PC-9 (cell line): ENCODE data around the gene CKMT2. TPM values are rescaled to one million over a fixed set of nuclear protein-coding genes. Genes with fewer than 3 reads are reported as not detected.
"Not testable (repeated sequence)": the region's sequence is repeated elsewhere in the genome, so short reads cannot be mapped to it uniquely, and the experiment has no call there.

Experiments used
- BruUV-seq: library from RNA; stranded (reverse); fragments of 400-500 nt; replicated peaks from 2 replicates; lab custom pipeline; 2021; lab: Mats Ljungman, UMichigan
- CTCF ChIA-PET: fragments of 300-600 bp; sonication (Branson Sonifier 250); formaldehyde crosslinking; loops from one replicate; lab custom pipeline; 2022; ENCODE audit warnings: antibody characterized with exemption; lab: Charles Lee
- POLR2A ChIA-PET: fragments of 300-600 bp; sonication (Branson Sonifier 250); formaldehyde crosslinking; loops from one replicate; lab custom pipeline; 2022; ENCODE audit warnings: antibody characterized with exemption; ENCODE audit not compliant: unreplicated experiment; lab: Charles Lee
- DNase-seq, 2 experiments: peaks; one replicate each; pipeline versions ENCODE4 v3.0.0 to v3.0.0-alpha.2; 2015 to 2022; ENCODE audit warnings: mixed read lengths in 1 of 2
- H2AFZ ChIP-seq: fragments of 200-600 bp; sonication (generic); 2 replicates; pipeline ENCODE4 v1.8.1; 2017; ENCODE audit warnings: antibody characterized with exemption
- H3F3A ChIP-seq: fragments of 200-600 bp; sonication (generic); 2 replicates; pipeline ENCODE4 v1.8.1; 2017; ENCODE audit warnings: antibody characterized with exemption, mild to moderate bottlenecking, low read depth; ENCODE audit not compliant: insufficient read depth
- H3K27ac ChIP-seq: fragments of 200-600 bp; sonication (generic); 2 replicates; pipeline ENCODE4 v1.6.1; 2016; ENCODE audit warnings: mixed run types
- H3K27me3 ChIP-seq: fragments of 200-600 bp; sonication (generic); 2 replicates; pipeline ENCODE4 v1.6.1; 2016; ENCODE audit warnings: low read depth, mixed run types; ENCODE audit not compliant: insufficient read depth
- H3K36me3 ChIP-seq: fragments of 200-600 bp; sonication (generic); 2 replicates; pipeline ENCODE4 v1.6.1; 2016; ENCODE audit warnings: low read depth, mixed run types
- H3K4me1 ChIP-seq: fragments of 200-600 bp; sonication (generic); replicated peaks from 2 replicates; pipeline ENCODE4 v1.6.1; 2016; ENCODE audit warnings: mixed run types; ENCODE audit not compliant: insufficient read depth
- H3K4me2 ChIP-seq: fragments of 200-600 bp; sonication (generic); 2 replicates; pipeline ENCODE4 v1.6.1; 2017; ENCODE audit warnings: mixed run types
- H3K4me3 ChIP-seq: fragments of 200-600 bp; sonication (generic); 2 replicates; pipeline ENCODE4 v1.6.1; 2016; ENCODE audit warnings: mixed run types
- H3K79me2 ChIP-seq: fragments of 200-600 bp; sonication (generic); 2 replicates; pipeline ENCODE4 v1.6.1; 2017; ENCODE audit warnings: low read depth, mixed run types
- H3K9me2 ChIP-seq: fragments of 200-600 bp; sonication (generic); 2 replicates; pipeline ENCODE4 v1.8.1; 2017; ENCODE audit warnings: mild to moderate bottlenecking; ENCODE audit not compliant: insufficient read depth
- H3K9me3 ChIP-seq: fragments of 200-600 bp; sonication (generic); 2 replicates; pipeline ENCODE4 v1.8.1; 2016; ENCODE audit warnings: low read depth; ENCODE audit not compliant: insufficient read depth
- H4K20me1 ChIP-seq: fragments of 200-600 bp; sonication (generic); 2 replicates; pipeline ENCODE4 v1.8.1; 2017; ENCODE audit not compliant: insufficient read depth
- CTCF ChIP-seq: fragments of 200-600 bp; sonication (generic); conservative IDR thresholded peaks from 2 replicates; pipeline ENCODE4 v1.6.1; 2017; ENCODE audit warnings: mixed run types, antibody characterized with exemption, mild to moderate bottlenecking, moderate library complexity
- EZH2 ChIP-seq: fragments of 200-600 bp; sonication (generic); IDR thresholded peaks from 2 replicates; pipeline ENCODE4 v1.8.0; 2017; ENCODE audit warnings: antibody characterized with exemption, low read depth
- intact Hi-C: fragments of 100-400 bp; cut with micrococcal nuclease; formaldehyde crosslinking; loops from one replicate; pipeline ENCODE4 v1.10.0; 2022; ENCODE audit not compliant: unreplicated experiment
- total RNA-seq: library from RNA; stranded (reverse); gene quantifications from 2 replicates; pipeline ENCODE4 v1.2.3, GENCODE V29; 2021

The CKMT2 gene
- total RNA-seq, 1 experiment from 2014 or later: not detected

DNA sequence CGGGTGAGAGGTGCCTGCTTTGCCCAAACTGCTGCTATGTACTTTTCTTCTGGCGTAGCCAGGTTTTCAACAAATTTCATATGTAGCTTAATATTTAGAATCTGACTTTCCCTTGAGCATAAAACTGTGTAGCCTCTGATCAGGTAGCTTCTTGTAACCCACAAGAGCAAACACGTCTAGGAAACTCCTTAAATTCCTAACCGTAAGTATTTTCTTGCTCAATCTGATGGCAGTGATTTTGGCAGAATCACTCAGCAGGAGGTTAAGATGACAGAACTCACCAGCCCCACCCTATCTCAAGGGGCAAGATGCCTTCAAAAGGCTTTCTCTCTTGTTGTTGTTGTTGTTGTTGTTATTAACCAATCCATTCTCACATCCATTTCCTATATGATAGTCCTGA lies 20.8 kb downstream of the CKMT2 start:
- no peaks in the 10 kb centered on the region for H3K36me3 ChIP-seq
- BruUV-seq: no TSS peak
- CTCF ChIA-PET: no interaction called here
- no peak for DNase-seq
- no peaks in the 10 kb centered on the region; the same call in 1 of the 2 replicates for H3F3A ChIP-seq
- POLR2A ChIA-PET: no interaction called here
- H3K9me2 ChIP-seq: no peaks in the 10 kb centered on the region
- H2AFZ ChIP-seq: no peak overlapping the region
- peaks cover 19% of the 10 kb centered on the region; the same call in 1 of the 2 replicates for H3K4me1 ChIP-seq
- no peaks in the 10 kb centered on the region for H3K9me3 ChIP-seq
- H4K20me1 ChIP-seq: no peaks in the 10 kb centered on the region; the same call in 1 of the 2 replicates
- no peak overlapping the region for H3K4me2 ChIP-seq
- H3K27me3 ChIP-seq: no peaks in the 10 kb centered on the region
- no peaks in the 10 kb centered on the region for H3K79me2 ChIP-seq
- TF ChIP-seq CTCF (no peak), EZH2 (no peak)
- no peak overlapping the region for H3K27ac ChIP-seq
- H3K4me3 ChIP-seq: no peak overlapping the region
- intact Hi-C loops: no loop called here

DNA sequence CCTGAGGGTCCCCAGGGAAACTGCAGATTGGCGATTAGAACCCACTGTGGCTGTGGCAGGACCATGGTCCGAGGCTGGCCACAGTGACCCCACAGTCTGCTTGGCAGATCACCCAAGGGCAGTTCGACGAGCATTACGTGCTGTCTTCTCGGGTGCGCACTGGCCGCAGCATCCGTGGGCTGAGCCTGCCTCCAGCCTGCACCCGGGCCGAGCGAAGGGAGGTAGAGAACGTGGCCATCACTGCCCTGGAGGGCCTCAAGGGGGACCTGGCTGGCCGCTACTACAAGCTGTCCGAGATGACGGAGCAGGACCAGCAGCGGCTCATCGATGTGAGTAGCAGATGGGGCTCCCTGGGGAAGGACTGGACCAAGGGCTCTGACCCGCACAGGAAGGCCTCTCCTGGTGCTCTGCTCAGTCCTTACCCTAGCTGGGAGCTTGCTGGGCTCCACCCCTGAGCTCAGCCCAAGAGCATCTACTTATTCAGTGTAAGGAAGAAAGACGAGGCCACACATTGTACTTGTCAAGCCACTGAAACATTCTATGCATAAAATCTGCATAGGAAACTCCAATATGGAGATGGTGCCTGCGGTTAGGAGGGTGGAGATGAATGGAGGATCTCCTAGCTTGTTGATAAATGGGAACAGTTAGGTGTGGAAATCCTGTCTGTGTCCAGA lies 21.9 kb downstream of the CKMT2 start:
- no peak overlapping the region for H3K4me3 ChIP-seq
- no peak for TF ChIP-seq CTCF
- TF ChIP-seq EZH2: no peak
- no peaks in the 10 kb centered on the region for H3K36me3 ChIP-seq
- no TSS peak for BruUV-seq
- no peak for DNase-seq
- ChIA-PET CTCF (no interaction called here), POLR2A (no interaction called here)
- no peaks in the 10 kb centered on the region for H3K27me3 ChIP-seq
- H3K4me1 ChIP-seq: peaks cover 10% of the 10 kb centered on the region; the same call in 1 of the 2 replicates
- no peak overlapping the region for H3K27ac ChIP-seq
- H2AFZ ChIP-seq: no peak overlapping the region
- H3K4me2 ChIP-seq: no peak overlapping the region
- no peaks in the 10 kb centered on the region for H3K9me2 ChIP-seq
- H3K9me3 ChIP-seq: no peaks in the 10 kb centered on the region
- H3F3A ChIP-seq: no peaks in the 10 kb centered on the region; the same call in 1 of the 2 replicates
- intact Hi-C loops: no loop called here
- no peaks in the 10 kb centered on the region for H3K79me2 ChIP-seq
- H4K20me1 ChIP-seq: no peaks in the 10 kb centered on the region; the same call in 1 of the 2 replicates

GRCh38 chr5:81256766-81257165 lies 23.6 kb downstream of the CKMT2 start:
- ChIA-PET POLR2A (no interaction called here), CTCF (no interaction called here)
- Histone ChIP-seq H3F3A (no peaks in the 10 kb centered on the region), H4K20me1 (no peaks in the 10 kb centered on the region; the same call in 1 of the 2 replicates), H3K36me3 (no peaks in the 10 kb centered on the region), H3K4me3 (no peak overlapping the region), H2AFZ (no peak overlapping the region), H3K79me2 (no peaks in the 10 kb centered on the region), H3K9me2 (no peaks in the 10 kb centered on the region), H3K27ac (no peak overlapping the region), H3K4me1 (0 out of 2 replicates have a peak, but pooled peaks cover 7% of the 10 kb centered on the region), H3K27me3 (no peaks in the 10 kb centered on the region), H3K9me3 (no peaks in the 10 kb centered on the region; the same call in 1 of the 2 replicates), H3K4me2 (no peak overlapping the region)
- BruUV-seq: no TSS peak
- TF ChIP-seq EZH2 (no peak), CTCF (no peak)
- intact Hi-C loops: no loop called here
- no peak for DNase-seq

- H4K20me1 ChIP-seq, H3K4me1 ChIP-seq, H3K9me3 ChIP-seq, H3K27me3 ChIP-seq, CTCF ChIA-PET, H3K9me2 ChIP-seq, H3K27ac ChIP-seq, H3K4me2 ChIP-seq, H3K36me3 ChIP-seq, H3K79me2 ChIP-seq, POLR2A ChIA-PET, H3K4me3 ChIP-seq, DNase-seq, H3F3A ChIP-seq, BruUV-seq, intact Hi-C loops, H2AFZ ChIP-seq: not testable (repeated sequence)
These were observed 29.7 kb downstream of the CKMT2 start for GRCh38 chr5:81262796-81263195.
